ENCODE measurements around the gene OGFOD3.

The OGFOD3 gene

DNA sequence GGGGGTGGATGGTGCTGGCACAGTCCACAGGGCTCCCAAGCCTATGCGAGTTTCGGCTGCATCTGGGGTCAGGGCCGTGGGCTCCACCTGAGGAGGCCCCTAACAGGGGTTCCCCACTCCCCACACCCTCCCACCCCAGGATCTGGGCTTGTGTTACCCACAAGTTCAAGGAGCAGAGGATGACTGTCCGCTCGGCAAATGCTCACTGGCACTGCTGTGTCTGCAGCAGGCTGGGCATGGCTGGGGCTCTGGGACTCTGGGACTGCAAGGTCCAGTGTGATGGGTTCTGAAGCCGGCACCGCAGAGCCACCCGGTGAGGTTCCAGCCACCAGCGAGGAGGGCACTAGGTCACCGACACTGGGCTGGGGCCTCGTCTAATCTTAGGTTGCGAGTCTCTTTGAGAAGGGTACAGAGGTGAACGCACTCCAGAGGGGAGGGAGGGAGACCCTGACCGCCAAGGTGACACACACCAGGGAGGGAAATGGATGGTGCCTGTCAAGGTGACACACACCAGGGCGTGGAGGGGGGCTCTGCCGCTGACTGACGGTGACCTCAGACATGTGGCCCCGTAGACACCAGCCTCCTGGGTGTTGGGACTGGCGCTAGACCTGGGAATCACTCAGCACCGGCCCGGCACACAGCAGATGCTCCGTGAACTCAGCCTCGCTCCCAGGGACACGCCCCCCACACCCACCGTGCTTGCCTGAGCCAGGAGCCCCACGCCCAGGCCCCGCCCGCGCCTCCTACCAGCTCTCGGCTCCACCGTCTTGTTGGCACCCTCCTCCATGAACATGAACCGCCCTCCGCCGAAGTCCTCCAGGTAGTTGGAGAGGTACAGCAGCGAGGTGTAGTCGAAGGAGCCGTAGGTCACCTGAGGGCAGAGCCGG is 20.7 kb downstream of the OGFOD3 start:
- TF ChIP-seq, protein P1, sequence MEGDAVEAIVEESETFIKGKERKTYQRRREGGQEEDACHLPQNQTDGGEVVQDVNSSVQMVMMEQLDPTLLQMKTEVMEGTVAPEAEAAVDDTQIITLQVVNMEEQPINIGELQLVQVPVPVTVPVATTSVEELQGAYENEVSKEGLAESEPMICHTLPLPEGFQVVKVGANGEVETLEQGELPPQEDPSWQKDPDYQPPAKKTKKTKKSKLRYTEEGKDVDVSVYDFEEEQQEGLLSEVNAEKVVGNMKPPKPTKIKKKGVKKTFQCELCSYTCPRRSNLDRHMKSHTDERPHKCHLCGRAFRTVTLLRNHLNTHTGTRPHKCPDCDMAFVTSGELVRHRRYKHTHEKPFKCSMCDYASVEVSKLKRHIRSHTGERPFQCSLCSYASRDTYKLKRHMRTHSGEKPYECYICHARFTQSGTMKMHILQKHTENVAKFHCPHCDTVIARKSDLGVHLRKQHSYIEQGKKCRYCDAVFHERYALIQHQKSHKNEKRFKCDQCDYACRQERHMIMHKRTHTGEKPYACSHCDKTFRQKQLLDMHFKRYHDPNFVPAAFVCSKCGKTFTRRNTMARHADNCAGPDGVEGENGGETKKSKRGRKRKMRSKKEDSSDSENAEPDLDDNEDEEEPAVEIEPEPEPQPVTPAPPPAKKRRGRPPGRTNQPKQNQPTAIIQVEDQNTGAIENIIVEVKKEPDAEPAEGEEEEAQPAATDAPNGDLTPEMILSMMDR (IDR thresholded peaks at IDR 0.05; ENCODE audit: poor library complexity, severe bottlenecking): no peak
- no peak for DNase-seq (ENCODE audit: low spot score)
- Histone ChIP-seq H3K4me1 (ENCODE audit: insufficient read depth, poor library complexity, severe bottlenecking) (no peaks in the 10 kb centered on the region), H3K36me3 (ENCODE audit: low read depth) (peaks cover 10% of the 10 kb centered on the region; the same call in 1 of the 2 replicates), H3K4me3 (ENCODE audit: severe bottlenecking) (no peak overlapping the region), H3K9me3 (ENCODE audit: severe bottlenecking) (no peaks in the 10 kb centered on the region), H3K27me3 (ENCODE audit: insufficient read depth, poor library complexity, severe bottlenecking) (no peaks in the 10 kb centered on the region), H3K27ac (ENCODE audit: poor library complexity, severe bottlenecking) (no peak overlapping the region)
- ATAC-seq (ENCODE audit: low read depth): no peak

- H3K36me3 ChIP-seq (ENCODE audit: low read depth): peaks cover 5% of the 10 kb centered on the region; the same call in 1 of the 2 replicates
- TF ChIP-seq, protein P1 (IDR thresholded peaks at IDR 0.05; ENCODE audit: poor library complexity, severe bottlenecking): no peak
- H3K9me3 ChIP-seq (ENCODE audit: severe bottlenecking): no peaks in the 10 kb centered on the region
- no peak overlapping the region for H3K4me3 ChIP-seq (ENCODE audit: severe bottlenecking)
- no peaks in the 10 kb centered on the region for H3K4me1 ChIP-seq (ENCODE audit: insufficient read depth, poor library complexity, severe bottlenecking)
- H3K27me3 ChIP-seq (ENCODE audit: insufficient read depth, poor library complexity, severe bottlenecking): no peaks in the 10 kb centered on the region
- DNase-seq (ENCODE audit: low spot score) (no peak), ATAC-seq (ENCODE audit: low read depth) (peak; percentile 19; the same call in 1 of the 3 replicates)
- no peak overlapping the region for H3K27ac ChIP-seq (ENCODE audit: poor library complexity, severe bottlenecking)
Measured at GRCh38 chr17:82396601-82397435, 21.6 kb downstream of the OGFOD3 start.

DNA sequence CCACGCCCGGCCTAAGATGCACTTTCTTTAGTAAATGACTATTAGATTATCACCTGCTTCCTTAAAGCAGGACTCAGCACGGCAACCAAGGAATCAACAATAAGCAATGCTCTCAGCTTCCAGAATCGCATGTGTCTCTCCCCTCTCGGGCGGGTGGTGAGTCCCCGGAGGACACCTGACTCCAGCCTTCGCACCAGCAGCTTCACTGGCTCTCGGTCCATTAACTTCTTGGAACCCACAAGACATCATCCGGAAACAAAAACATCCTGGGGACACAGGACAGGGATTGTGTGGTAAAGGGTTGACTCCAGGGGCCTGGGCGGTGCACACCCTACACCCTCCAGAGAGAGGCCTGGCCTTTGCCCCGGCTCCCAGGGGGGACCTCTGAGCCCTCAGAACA is 24.1 kb downstream of the OGFOD3 start:
- DNase-seq (ENCODE audit: low spot score) (no peak), ATAC-seq (ENCODE audit: low read depth) (no peak)
- Histone ChIP-seq H3K4me3 (ENCODE audit: severe bottlenecking) (no peak overlapping the region), H3K4me1 (ENCODE audit: insufficient read depth, poor library complexity, severe bottlenecking) (no peaks in the 10 kb centered on the region), H3K27me3 (ENCODE audit: insufficient read depth, poor library complexity, severe bottlenecking) (no peaks in the 10 kb centered on the region), H3K36me3 (ENCODE audit: low read depth) (no peaks in the 10 kb centered on the region), H3K9me3 (ENCODE audit: severe bottlenecking) (no peaks in the 10 kb centered on the region), H3K27ac (ENCODE audit: poor library complexity, severe bottlenecking) (no peak overlapping the region)
- TF ChIP-seq, protein P1 (IDR thresholded peaks at IDR 0.05; ENCODE audit: poor library complexity, severe bottlenecking): no peak

DNA sequence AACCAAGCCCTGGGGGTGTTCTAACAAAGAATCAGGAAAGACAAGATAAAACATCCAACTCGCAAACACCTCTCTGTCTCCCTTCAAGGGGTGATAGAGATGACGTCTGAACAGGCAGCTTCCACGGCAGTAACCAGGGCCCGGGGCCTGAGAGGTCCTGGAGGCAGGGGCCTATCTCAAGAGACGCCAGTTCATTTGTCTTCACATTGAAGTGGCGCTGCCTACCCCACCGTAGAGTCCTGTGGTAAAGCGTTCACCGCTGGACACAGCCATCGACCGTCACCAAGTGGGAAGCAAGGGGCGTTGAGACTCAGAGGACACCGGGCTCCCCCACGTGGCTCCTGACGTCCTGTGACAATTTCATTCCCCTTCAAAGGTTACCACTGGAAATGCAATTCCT is 25.4 kb downstream of the OGFOD3 start:
- DNase-seq (ENCODE audit: low spot score) (peak; percentile 52), ATAC-seq (ENCODE audit: low read depth) (no peak)
- H3K27ac ChIP-seq (ENCODE audit: poor library complexity, severe bottlenecking): no peak overlapping the region
- TF ChIP-seq, protein P1 (IDR thresholded peaks at IDR 0.05; ENCODE audit: poor library complexity, severe bottlenecking): no peak
- H3K4me1 ChIP-seq (ENCODE audit: insufficient read depth, poor library complexity, severe bottlenecking): no peaks in the 10 kb centered on the region
- H3K27me3 ChIP-seq (ENCODE audit: insufficient read depth, poor library complexity, severe bottlenecking): no peaks in the 10 kb centered on the region
- no peaks in the 10 kb centered on the region for H3K36me3 ChIP-seq (ENCODE audit: low read depth)
- H3K4me3 ChIP-seq (ENCODE audit: severe bottlenecking): no peak overlapping the region
- no peaks in the 10 kb centered on the region for H3K9me3 ChIP-seq (ENCODE audit: severe bottlenecking)
